Measurements from ENCODE around the gene POLR1H.

GRCh38 chr6:30087876-30088275, 26.8 kb downstream of the POLR1H start:
- TF ChIP-seq, protein P1, sequence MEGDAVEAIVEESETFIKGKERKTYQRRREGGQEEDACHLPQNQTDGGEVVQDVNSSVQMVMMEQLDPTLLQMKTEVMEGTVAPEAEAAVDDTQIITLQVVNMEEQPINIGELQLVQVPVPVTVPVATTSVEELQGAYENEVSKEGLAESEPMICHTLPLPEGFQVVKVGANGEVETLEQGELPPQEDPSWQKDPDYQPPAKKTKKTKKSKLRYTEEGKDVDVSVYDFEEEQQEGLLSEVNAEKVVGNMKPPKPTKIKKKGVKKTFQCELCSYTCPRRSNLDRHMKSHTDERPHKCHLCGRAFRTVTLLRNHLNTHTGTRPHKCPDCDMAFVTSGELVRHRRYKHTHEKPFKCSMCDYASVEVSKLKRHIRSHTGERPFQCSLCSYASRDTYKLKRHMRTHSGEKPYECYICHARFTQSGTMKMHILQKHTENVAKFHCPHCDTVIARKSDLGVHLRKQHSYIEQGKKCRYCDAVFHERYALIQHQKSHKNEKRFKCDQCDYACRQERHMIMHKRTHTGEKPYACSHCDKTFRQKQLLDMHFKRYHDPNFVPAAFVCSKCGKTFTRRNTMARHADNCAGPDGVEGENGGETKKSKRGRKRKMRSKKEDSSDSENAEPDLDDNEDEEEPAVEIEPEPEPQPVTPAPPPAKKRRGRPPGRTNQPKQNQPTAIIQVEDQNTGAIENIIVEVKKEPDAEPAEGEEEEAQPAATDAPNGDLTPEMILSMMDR (IDR thresholded peaks at IDR 0.05; ENCODE audit: insufficient read depth, low read length, poor library complexity, severe bottlenecking), result no peak
- TF ChIP-seq EZH2phosphoT487 (conservative IDR thresholded peaks at IDR 0.05; ENCODE audit: low read length), result no peak

Measured in SU-DHL-6 (cell line).